CD1c-positive myeloid dendritic cell (primary cell): Measurements from ENCODE around the gene NFKBIA.
A peak's percentile ranks its signal among the peaks of the same experiment; 100 is the strongest.
"Not testable (repeated sequence)": the region's sequence is repeated elsewhere in the genome, so short reads cannot be mapped to it uniquely, and the experiment has no call there.

Source experiments
- DNase-seq: peaks from one replicate; pipeline ENCODE4 v3.0.0-alpha.2; 2016; ENCODE audit errors: extremely low spot score

The NFKBIA gene

GRCh38 chr14:35408026-35408425 lies 3.5 kb upstream of the NFKBIA start:
- DNase-seq: no peak

- DNase-seq: no peak
Measured at GRCh38 chr14:35407306-35407630, 2.7 kb upstream of the NFKBIA start.

GRCh38 chr14:35406506-35407305 lies 2.2 kb upstream of the NFKBIA start:
- DNase-seq: peak; percentile 72

- no peak for DNase-seq
Measured at GRCh38 chr14:35406090-35406489, 1.5 kb upstream of the NFKBIA start.

- peak; percentile 21 for DNase-seq
Measured at GRCh38 chr14:35405304-35405996, 901 bp upstream of the NFKBIA start.

GRCh38 chr14:35403603-35404448 lies 723 bp downstream of the NFKBIA start:
- DNase-seq: peak; percentile 96

- peak; percentile 44 for DNase-seq
Measured at GRCh38 chr14:35403114-35403602, 1.4 kb downstream of the NFKBIA start.

GRCh38 chr14:35402323-35403113 lies 2.0 kb downstream of the NFKBIA start:
- DNase-seq: peak; percentile 23

GRCh38 chr14:35401422-35402265 lies 2.9 kb downstream of the NFKBIA start:
- no peak for DNase-seq

GRCh38 chr14:35400648-35401421 lies 3.7 kb downstream of the NFKBIA start:
- peak; percentile 73 for DNase-seq

- peak; percentile 28 for DNase-seq
Measured at GRCh38 chr14:35399083-35399937, 5.2 kb downstream of the NFKBIA start.

- peak; percentile 59 for DNase-seq
Measured at GRCh38 chr14:35398071-35398584, 6.4 kb downstream of the NFKBIA start.

- not testable (repeated sequence) for DNase-seq
Measured at GRCh38 chr14:35396610-35397009, 7.9 kb downstream of the NFKBIA start.

- peak; percentile 48 for DNase-seq
Measured at GRCh38 chr14:35395283-35395682, 9.3 kb downstream of the NFKBIA start.

- no peak for DNase-seq
Measured at GRCh38 chr14:35394326-35395013, 10.1 kb downstream of the NFKBIA start.

- DNase-seq: no peak
Measured at GRCh38 chr14:35393826-35394225, 10.7 kb downstream of the NFKBIA start.

- DNase-seq: no peak
Measured at GRCh38 chr14:35392103-35392502, 12.4 kb downstream of the NFKBIA start.

- no peak for DNase-seq
Measured at GRCh38 chr14:35391388-35391710, 13.2 kb downstream of the NFKBIA start.
